ENCODE data around the gene RIN3. TPM values are rescaled to one million over a fixed set of nuclear protein-coding genes. Genes with fewer than 3 reads are reported as not detected.

The RIN3 gene
- total RNA-seq, 2 experiments from 2014 or later = 15.8 to 16.0 TPM

GRCh38 chr14:92658160-92658559 lies 144.6 kb downstream of the RIN3 start:
- intact Hi-C loops (cut with micrococcal nuclease) = loop anchor here (10.0 kb wide), 1 partner anchor 1313 kb away; no protein-coding TSS in a partner anchor
- no peaks in the 10 kb centered on the region for H3K9me3 Mint-ChIP-seq
- no peak overlapping the region for H3K4me3 Mint-ChIP-seq
- H3K36me3 Mint-ChIP-seq (ENCODE audit: low read depth) = peaks cover 38% of the 10 kb centered on the region
- DNase-seq = no peak
- CTCF ChIA-PET = interaction anchor here (1.2 kb wide), 1 partner anchor 28 kb away, joined by 3 read pairs; no protein-coding TSS in a partner anchor
- no peaks in the 10 kb centered on the region for H3K27me3 Mint-ChIP-seq (ENCODE audit: low read depth)
- peaks cover 86% of the 10 kb centered on the region for H3K4me1 Mint-ChIP-seq (ENCODE audit: low read depth)
- H3K27ac Mint-ChIP-seq = peak overlapping the region; percentile 69

- H3K9me3 Mint-ChIP-seq = no peaks in the 10 kb centered on the region
- H3K27me3 Mint-ChIP-seq (ENCODE audit: low read depth) = no peaks in the 10 kb centered on the region
- H3K4me3 Mint-ChIP-seq = no peak overlapping the region
- intact Hi-C loops (cut with micrococcal nuclease) = loop anchor here (10.0 kb wide), 1 partner anchor 1314 kb away; no protein-coding TSS in a partner anchor
- H3K4me1 Mint-ChIP-seq (ENCODE audit: low read depth) = peaks cover 84% of the 10 kb centered on the region
- CTCF ChIA-PET = interaction anchor here (1.2 kb wide), 1 partner anchor 23 kb away, joined by 4 read pairs; no protein-coding TSS in a partner anchor
- peaks cover 36% of the 10 kb centered on the region for H3K36me3 Mint-ChIP-seq (ENCODE audit: low read depth)
- H3K27ac Mint-ChIP-seq = peak overlapping the region; percentile 69
- DNase-seq = no peak
These were observed 145.1 kb downstream of the RIN3 start for GRCh38 chr14:92658684-92659083.

GRCh38 chr14:92659765-92660561 lies 146.4 kb downstream of the RIN3 start:
- peak; percentile 46 for DNase-seq
- no peak overlapping the region for H3K4me3 Mint-ChIP-seq
- H3K36me3 Mint-ChIP-seq (ENCODE audit: low read depth) = peaks cover 37% of the 10 kb centered on the region
- H3K27ac Mint-ChIP-seq = peak overlapping the region; percentile 69
- intact Hi-C loops (cut with micrococcal nuclease) = loop anchor here (10.0 kb wide), 1 partner anchor 1315 kb away; no protein-coding TSS in a partner anchor
- no peaks in the 10 kb centered on the region for H3K9me3 Mint-ChIP-seq
- CTCF ChIA-PET = interaction anchor here (1.2 to 1.7 kb wide), 2 partner anchors 12 to 21 kb away, joined by 4 read pairs; no protein-coding TSS in a partner anchor
- peaks cover 86% of the 10 kb centered on the region for H3K4me1 Mint-ChIP-seq (ENCODE audit: low read depth)
- no peaks in the 10 kb centered on the region for H3K27me3 Mint-ChIP-seq (ENCODE audit: low read depth)

DNA sequence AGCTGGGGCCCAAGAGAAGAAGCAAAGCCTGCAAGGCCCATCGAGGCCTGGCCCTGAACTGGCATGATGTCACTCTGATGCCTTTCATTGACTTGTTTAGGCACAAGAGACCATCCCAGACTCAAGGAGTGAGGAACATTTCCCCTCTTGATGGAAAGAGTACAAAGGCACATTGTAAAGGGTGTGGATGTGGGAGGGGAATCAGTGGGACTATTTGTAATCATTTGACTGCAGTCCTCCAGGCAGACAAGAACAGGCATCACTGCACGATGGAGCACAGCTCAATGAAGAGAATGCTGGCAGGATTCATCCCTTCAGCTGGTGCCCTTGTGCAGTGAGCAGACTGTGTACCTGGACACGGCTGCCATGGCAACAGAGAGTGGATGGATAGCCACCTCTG lies 147.0 kb downstream of the RIN3 start:
- H3K36me3 Mint-ChIP-seq (ENCODE audit: low read depth) = peaks cover 38% of the 10 kb centered on the region
- no peak overlapping the region for H3K4me3 Mint-ChIP-seq
- H3K27ac Mint-ChIP-seq = peak overlapping the region; percentile 54
- H3K27me3 Mint-ChIP-seq (ENCODE audit: low read depth) = no peaks in the 10 kb centered on the region
- CTCF ChIA-PET = interaction anchor here (1.7 kb wide), 1 partner anchor 12 kb away, joined by 4 read pairs; no protein-coding TSS in a partner anchor
- no peaks in the 10 kb centered on the region for H3K9me3 Mint-ChIP-seq
- H3K4me1 Mint-ChIP-seq (ENCODE audit: low read depth) = peaks cover 85% of the 10 kb centered on the region
- intact Hi-C loops (cut with micrococcal nuclease) = no loop called here
- no peak for DNase-seq

DNA sequence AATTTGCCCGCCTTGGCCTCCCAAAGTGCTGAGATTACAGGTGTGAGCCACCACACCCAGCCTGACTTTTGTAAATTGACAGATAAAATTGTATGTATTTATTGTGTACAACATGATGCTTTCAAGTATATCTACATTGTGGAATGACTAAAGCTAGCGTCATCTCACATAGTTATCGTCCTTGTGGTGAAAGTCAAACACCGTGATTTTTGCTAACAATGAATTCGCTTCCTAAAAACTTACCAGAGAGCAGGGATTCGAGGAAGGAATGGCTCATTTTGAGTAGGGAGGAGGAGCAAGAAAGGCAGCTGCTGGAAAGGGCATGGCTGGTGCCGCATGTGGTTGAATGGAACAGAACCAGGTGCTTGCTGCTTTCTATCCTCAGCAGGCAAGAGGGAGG lies 149.5 kb downstream of the RIN3 start:
- no peak overlapping the region for H3K27ac Mint-ChIP-seq
- no peaks in the 10 kb centered on the region for H3K9me3 Mint-ChIP-seq
- DNase-seq = no peak
- peaks cover 50% of the 10 kb centered on the region for H3K36me3 Mint-ChIP-seq (ENCODE audit: low read depth)
- CTCF ChIA-PET = no interaction called here
- H3K27me3 Mint-ChIP-seq (ENCODE audit: low read depth) = no peaks in the 10 kb centered on the region
- H3K4me1 Mint-ChIP-seq (ENCODE audit: low read depth) = peaks cover 80% of the 10 kb centered on the region
- intact Hi-C loops (cut with micrococcal nuclease) = no loop called here
- no peak overlapping the region for H3K4me3 Mint-ChIP-seq

DNA sequence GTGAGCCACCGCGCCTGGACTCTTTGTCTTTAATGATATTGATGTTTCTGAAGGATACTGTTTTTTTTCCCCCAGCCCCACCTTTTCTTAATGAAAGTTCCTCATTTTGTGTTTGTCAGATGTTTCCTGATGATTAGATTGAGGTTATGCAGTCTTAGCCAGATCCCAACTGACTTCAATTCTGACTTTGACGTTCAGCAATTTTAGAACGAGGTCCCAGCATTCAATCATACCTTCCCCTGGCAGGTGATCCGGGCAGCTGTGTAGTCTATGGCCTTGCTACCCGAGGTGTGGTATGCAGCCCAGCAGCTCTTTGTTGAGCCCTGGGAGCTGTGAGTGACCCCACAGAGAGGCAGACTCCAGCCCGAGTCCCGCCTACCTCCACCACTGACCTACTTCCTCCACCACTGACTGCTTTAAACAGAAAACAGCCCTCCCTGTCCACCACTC lies 152.1 kb downstream of the RIN3 start:
- Mint-ChIP-seq H3K27me3 (ENCODE audit: low read depth) (no peaks in the 10 kb centered on the region), H3K4me1 (ENCODE audit: low read depth) (peaks cover 80% of the 10 kb centered on the region), H3K27ac (peak overlapping the region; percentile 79), H3K9me3 (no peaks in the 10 kb centered on the region), H3K36me3 (ENCODE audit: low read depth) (peaks cover 48% of the 10 kb centered on the region), H3K4me3 (peak overlapping the region; percentile 18)
- DNase-seq = no peak
- CTCF ChIA-PET = interaction anchor here (0.8 kb wide), 1 partner anchor 12 kb away, joined by 3 read pairs; no protein-coding TSS in a partner anchor
- intact Hi-C loops (cut with micrococcal nuclease) = no loop called here

GRCh38 chr14:92666251-92666650 lies 152.7 kb downstream of the RIN3 start:
- Mint-ChIP-seq H3K36me3 (ENCODE audit: low read depth) (peaks cover 44% of the 10 kb centered on the region), H3K9me3 (no peaks in the 10 kb centered on the region), H3K27ac (peak overlapping the region; percentile 79), H3K27me3 (ENCODE audit: low read depth) (no peaks in the 10 kb centered on the region), H3K4me1 (ENCODE audit: low read depth) (peaks cover 86% of the 10 kb centered on the region), H3K4me3 (no peak overlapping the region)
- intact Hi-C loops (cut with micrococcal nuclease) = no loop called here
- DNase-seq = no peak
- CTCF ChIA-PET = interaction anchor here (0.8 to 0.9 kb wide), 2 partner anchors 12 to 14 kb away, joined by 3 to 4 read pairs; no protein-coding TSS in a partner anchor

DNA sequence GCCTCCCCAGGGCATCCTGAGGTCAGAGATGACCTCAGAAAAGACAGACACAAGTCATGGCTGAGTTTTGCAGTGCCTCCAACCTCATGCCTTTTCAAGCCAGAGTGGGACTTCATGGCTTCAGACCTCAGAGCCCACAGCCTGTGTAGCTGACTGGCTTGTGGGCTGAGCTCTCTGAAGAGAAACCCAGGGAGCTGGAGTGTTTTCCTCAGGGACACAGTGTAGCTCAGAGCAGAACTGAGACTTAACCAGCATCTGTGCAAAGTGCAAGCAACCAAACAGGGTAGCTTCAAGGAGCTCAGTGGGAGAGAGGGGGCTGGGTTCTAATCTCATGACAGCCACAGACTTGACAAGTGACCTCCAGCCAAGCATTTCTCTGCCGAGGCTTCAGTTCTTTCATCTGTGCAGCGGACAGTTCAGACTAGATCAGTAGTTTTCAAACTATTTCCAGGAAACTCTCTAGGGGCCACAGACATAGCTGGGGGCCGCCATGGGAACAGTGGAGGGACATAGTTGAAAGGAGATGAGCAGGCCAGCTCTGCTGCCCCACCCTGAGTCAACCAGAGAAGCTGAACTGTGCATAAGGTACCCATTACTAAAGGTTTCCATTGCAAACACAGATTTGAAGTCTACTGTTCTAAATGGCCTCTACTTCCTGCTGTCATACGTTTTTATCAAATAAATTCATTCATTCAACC lies 154.8 kb downstream of the RIN3 start:
- Mint-ChIP-seq H3K27ac (peak overlapping the region; percentile 79), H3K4me3 (no peak overlapping the region), H3K4me1 (ENCODE audit: low read depth) (peaks cover 77% of the 10 kb centered on the region), H3K27me3 (ENCODE audit: low read depth) (no peaks in the 10 kb centered on the region), H3K36me3 (ENCODE audit: low read depth) (peaks cover 26% of the 10 kb centered on the region), H3K9me3 (no peaks in the 10 kb centered on the region)
- CTCF ChIA-PET = interaction anchor here (1.0 to 1.7 kb wide), 3 partner anchors 12 to 55 kb away, joined by 3 to 14 read pairs (median 5); no protein-coding TSS in a partner anchor
- intact Hi-C loops (cut with micrococcal nuclease) = loop anchor here (1.0 kb wide), 3 partner anchors 9 to 17 kb away; no protein-coding TSS in a partner anchor
- DNase-seq = no peak

GRCh38 chr14:92670160-92670559 lies 156.6 kb downstream of the RIN3 start:
- Mint-ChIP-seq H3K4me1 (ENCODE audit: low read depth) (peaks cover 73% of the 10 kb centered on the region), H3K4me3 (no peak overlapping the region), H3K36me3 (ENCODE audit: low read depth) (peaks cover 24% of the 10 kb centered on the region), H3K27me3 (ENCODE audit: low read depth) (no peaks in the 10 kb centered on the region), H3K9me3 (no peaks in the 10 kb centered on the region), H3K27ac (peak overlapping the region; percentile 78)
- CTCF ChIA-PET = interaction anchor here (0.7 to 1.5 kb wide), 8 partner anchors 11 to 121 kb away, joined by 3 to 8 read pairs (median 4); no protein-coding TSS in a partner anchor
- DNase-seq = peak; percentile 57
- intact Hi-C loops (cut with micrococcal nuclease) = no loop called here

DNA sequence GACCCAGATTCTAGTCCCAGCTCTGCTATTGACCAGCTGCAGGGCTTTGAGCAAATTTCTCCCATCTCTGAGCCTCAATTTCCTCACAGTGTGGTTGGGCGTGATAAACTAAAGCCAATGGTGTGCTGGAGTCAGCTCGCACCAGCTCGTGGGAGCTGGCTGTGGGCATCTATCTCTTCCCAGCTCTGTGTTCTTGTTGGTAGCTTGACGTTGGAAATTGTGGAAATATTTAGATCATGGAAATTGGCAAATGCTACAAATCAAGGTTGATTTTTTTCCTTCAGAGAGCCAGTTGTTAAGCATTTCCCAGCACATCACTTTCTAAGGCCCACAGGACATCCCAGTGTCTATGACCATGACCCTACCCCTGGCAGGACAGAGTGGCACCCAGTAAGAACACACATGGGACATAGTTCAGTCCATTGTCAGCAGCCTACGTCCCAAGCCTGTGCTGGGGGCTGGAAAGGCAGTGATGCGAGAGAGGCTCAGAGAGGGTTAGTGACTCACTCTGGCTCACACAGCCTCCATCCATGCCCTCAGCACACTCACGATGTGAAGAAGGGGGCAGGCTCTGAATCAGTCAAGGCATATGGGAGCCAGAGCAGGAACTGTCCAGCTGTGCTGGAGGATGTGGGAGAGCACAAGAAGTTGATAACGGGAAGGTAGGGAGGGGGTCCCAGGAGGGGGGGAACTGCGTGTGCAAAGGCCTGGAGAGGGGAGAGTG lies 157.2 kb downstream of the RIN3 start:
- Mint-ChIP-seq H3K36me3 (ENCODE audit: low read depth) (peaks cover 20% of the 10 kb centered on the region), H3K9me3 (no peaks in the 10 kb centered on the region), H3K4me1 (ENCODE audit: low read depth) (peaks cover 73% of the 10 kb centered on the region), H3K27ac (no peak overlapping the region), H3K27me3 (ENCODE audit: low read depth) (no peaks in the 10 kb centered on the region), H3K4me3 (no peak overlapping the region)
- no peak for DNase-seq
- CTCF ChIA-PET = interaction anchor here (0.7 to 1.5 kb wide), 8 partner anchors 10 to 121 kb away, joined by 3 to 8 read pairs (median 4); no protein-coding TSS in a partner anchor
- intact Hi-C loops (cut with micrococcal nuclease) = no loop called here

DNA sequence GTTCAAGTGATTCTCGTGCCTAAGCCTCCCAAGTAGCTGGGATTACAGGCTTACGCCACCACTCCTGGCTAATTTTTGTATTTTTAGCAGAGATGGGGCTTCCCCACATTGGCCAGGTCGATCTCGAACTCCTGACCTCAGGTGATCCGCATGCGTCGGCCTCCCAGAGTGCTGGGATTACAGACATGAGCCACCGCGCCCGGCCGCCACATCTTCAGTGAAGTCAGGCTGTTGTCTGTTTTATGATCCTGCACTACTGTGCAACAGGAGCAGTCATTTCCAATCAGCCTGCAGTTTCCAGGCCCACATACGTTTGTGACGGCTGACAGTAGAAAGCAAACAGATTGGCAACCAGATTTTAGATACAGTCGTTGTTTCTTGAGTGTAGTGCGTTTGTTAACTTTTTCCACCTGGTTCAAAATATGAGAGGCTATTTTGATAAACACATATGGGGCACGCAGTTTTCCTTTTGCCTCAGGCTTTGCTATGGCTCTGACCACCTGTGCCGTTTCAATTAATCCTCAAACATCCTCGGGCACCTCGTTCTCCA lies 160.1 kb downstream of the RIN3 start:
- no peak for DNase-seq
- Mint-ChIP-seq H3K27me3 (ENCODE audit: low read depth) (no peaks in the 10 kb centered on the region), H3K4me1 (ENCODE audit: low read depth) (peaks cover 67% of the 10 kb centered on the region), H3K27ac (no peak overlapping the region), H3K36me3 (ENCODE audit: low read depth) (peaks cover 25% of the 10 kb centered on the region), H3K4me3 (no peak overlapping the region), H3K9me3 (no peaks in the 10 kb centered on the region)
- CTCF ChIA-PET = interaction anchor here (1.0 to 1.6 kb wide), 2 partner anchors 13 to 21 kb away, joined by 6 to 9 read pairs; no protein-coding TSS in a partner anchor
- intact Hi-C loops (cut with micrococcal nuclease) = no loop called here

Measured in activated naive CD4-positive, alpha-beta T cell treated with anti-CD3 and anti-CD28 coated beads for 36 hours (primary cell).